GM19452 (cell line): ENCODE measurements around the gene B3GALT6.
"Not testable (repeated sequence)": the region's sequence is repeated elsewhere in the genome, so short reads cannot be mapped to it uniquely, and the experiment has no call there.

Source experiments
- ATAC-seq: cut with Tn5 transposase; IDR thresholded peaks from one replicate; pipeline ENCODE4 v1.9.1; 2021; ENCODE audit not compliant: unreplicated experiment

The B3GALT6 gene

DNA sequence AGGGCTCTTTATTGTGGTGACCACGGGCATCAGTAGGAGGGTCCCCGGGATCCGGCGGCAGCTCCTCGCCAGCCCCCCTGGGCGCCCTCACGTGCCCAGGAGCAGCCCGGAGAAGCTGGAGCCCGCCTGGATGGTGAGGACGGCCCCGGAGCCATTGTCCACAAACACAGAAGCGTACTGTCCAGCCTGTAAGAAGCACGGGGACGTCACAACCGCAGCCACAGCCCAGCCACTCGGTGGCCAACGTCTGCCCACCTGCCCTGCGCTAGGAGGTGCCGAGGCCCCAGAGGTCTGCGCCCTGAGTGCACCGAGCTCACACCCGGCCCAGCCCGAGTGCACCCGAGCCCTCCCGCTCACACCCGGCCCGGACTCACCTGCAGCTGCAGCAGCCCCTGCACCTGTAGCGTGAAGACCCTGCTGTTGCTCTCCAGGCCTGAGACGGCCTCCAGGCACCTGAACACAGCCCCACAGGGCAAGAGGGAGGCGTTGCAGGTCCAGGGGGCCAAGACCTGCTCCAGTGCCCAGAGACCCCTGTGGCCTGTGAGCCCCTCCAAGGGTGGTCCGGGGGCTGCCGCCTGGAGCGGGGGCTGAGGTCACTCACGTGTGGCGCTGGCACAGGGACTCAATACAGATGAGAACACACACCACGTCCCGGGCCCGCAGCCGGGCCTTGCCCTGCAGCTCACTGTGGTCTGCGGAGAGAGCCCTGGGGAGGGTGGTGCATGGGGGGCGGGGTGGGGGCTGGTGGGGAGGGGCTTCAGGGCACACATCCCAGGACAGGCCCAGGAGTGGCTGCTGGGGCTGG, 10.6 kb downstream of the B3GALT6 start:
- ATAC-seq = no peak

DNA sequence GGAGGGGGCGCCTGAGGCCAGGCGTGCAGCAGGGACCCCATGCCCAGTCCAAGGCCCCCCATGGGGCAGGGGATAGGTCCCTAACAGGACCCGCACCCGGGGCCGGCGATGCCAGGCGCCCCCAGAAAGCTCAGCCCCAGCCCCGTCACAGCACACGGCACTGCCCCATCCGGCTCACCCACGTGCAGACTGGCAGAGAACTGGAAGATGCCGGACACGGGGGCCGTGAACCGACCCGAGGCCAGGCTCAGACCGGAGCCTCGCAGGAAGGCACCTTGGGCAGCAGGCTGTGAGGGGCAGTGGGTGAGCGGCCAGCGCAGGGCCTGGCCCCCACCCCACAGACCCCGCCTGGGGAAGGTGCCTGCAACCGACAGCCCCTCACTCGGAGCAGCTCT, 11.2 kb downstream of the B3GALT6 start:
- ATAC-seq = no peak

DNA sequence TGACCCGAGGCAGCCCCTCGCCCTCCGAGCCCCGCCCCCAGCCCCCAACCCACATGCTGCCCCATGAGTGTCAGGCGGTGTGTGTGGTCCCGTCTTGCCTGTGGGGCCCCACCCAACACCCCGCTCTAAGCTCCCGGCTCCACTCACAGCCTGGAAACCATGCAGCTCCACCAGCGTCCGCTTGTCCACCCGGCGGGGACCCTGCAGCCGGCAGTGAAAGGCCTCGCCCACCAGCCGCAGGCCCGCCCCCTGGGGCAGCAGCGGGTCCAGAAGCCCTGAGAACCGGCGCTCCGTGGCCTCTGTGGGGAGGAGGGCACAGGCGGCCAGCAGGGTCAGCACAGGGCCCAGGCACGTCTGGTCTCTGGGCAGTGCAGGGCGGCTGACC, 11.8 kb downstream of the B3GALT6 start:
- ATAC-seq = no peak

GRCh38 chr1:1244192-1244811, 12.3 kb downstream of the B3GALT6 start:
- ATAC-seq = no peak

GRCh38 chr1:1245178-1245816, 13.3 kb downstream of the B3GALT6 start:
- ATAC-seq = no peak

GRCh38 chr1:1245817-1246576, 14.0 kb downstream of the B3GALT6 start:
- ATAC-seq = no peak

- ATAC-seq = no peak
These were observed 14.7 kb downstream of the B3GALT6 start, which contains the start of gene C1QTNF12 for GRCh38 chr1:1246577-1247340. TSS of gene C1QTNF12 (minus strand) at chr1:1246722. CDS start at chr1:1246690, 32 bp downstream.

GRCh38 chr1:1247341-1247913, 15.4 kb downstream of the B3GALT6 start:
- no peak for ATAC-seq

- not testable (repeated sequence) for ATAC-seq
These were observed 16.2 kb downstream of the B3GALT6 start for GRCh38 chr1:1248009-1248913.

DNA sequence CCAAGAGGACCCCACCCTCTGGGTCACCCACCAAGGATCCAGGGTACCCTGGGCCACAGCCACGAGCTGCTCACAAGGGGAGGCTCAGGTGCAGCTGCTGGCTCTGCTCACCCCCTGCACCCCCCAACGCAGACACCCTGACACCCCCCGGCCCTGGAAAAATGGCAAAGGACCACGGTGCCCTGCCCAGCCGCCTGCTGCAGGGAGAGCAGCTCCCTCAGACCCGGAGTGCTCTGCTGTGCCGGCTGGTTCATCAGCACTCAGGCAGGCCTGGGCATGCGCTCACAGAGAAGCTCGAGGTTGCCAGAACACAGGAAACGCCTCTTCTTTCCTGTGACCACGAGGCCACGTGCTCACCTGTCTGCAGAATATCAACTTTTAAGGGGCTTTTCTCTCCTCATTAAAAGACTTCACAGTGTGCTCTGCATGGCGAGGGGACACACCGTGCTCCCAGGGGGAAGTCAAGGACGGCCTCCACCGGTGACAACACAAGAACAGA, 18.8 kb downstream of the B3GALT6 start:
- no peak for ATAC-seq

DNA sequence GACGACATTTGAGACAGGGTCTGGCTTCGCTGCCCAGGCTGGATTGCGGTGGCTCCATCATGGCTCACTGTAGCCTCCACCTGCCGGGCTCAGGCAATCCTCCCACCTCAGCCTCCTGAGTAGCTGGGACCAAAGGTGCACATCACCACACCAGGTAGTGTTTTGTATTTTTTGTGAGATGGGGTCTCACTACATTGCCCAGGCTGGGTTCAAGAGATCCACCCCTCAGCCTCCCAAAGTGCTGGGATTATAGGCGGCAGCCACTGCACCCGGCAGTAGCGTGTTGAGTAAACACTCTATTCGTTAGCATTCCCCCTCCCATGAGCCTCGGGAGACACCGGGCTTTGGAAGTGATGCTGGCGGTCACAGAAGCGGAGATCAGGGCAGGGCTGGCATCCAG, 21.3 kb downstream of the B3GALT6 start:
- ATAC-seq = no peak

GRCh38 chr1:1253972-1254666, 22.1 kb downstream of the B3GALT6 start:
- ATAC-seq = no peak

DNA sequence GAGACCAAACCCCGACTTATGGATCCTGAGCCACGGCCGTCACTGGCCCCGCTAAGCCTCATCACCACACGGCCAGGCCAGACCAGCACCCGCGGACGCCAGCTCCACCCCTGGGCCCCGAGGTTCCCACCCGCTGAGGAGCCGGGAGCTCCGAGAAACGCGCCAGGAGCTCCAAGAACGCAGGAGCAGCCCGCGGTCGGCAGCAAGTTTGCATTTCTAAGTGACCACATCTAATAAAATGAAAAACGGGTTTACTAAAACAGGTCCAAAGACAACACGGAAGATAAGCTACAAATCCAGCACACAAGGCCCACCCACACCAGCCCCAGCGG, 22.6 kb downstream of the B3GALT6 start:
- ATAC-seq = no peak

DNA sequence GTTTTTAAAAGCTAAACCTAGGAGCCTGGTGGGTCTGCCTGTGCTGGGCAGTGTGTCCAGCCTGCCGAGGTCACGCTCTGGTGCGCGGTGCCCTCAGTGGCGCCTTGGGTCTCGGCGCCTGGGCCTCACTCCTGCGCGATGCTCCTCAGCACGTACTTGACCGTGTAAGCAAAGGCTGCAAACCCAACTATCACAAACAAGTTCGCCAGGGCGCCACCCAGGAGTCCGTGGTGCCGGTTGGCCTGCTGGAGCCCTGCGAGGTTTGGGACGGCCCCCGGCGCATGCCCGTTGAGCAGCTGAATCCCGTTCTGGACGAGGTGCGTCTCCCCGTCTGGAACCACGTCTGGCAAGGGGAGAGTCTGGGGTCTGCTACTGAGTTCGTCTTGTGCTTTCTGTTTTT, 23.0 kb downstream of the B3GALT6 start:
- ATAC-seq = no peak

- ATAC-seq = no peak
These were observed 23.6 kb downstream of the B3GALT6 start for GRCh38 chr1:1255611-1256010.

- no peak for ATAC-seq
These were observed 25.2 kb downstream of the B3GALT6 start for GRCh38 chr1:1256956-1257871.

- ATAC-seq = no peak
These were observed 27.1 kb downstream of the B3GALT6 start for GRCh38 chr1:1259119-1259488.

GRCh38 chr1:1259540-1259939, 27.5 kb downstream of the B3GALT6 start:
- ATAC-seq = no peak
